Activated CD4-positive, alpha-beta T cell treated with anti-CD3 and anti-CD28 coated beads, Interleukin-2, amount 50 U/mL, for 48 hours (primary cell): ENCODE measurements around the gene ARHGEF7.

ENCODE experiments used
- DNase-seq, 2 experiments: peaks; one replicate each; pipeline ENCODE4 v3.0.0-alpha.2; 2020

ARHGEF7 gene

GRCh38 chr13:111283457-111283856 is 168.3 kb downstream of the ARHGEF7 start:
- DNase-seq: no peak

GRCh38 chr13:111283991-111284390 is 168.9 kb downstream of the ARHGEF7 start:
- DNase-seq: no peak

DNA sequence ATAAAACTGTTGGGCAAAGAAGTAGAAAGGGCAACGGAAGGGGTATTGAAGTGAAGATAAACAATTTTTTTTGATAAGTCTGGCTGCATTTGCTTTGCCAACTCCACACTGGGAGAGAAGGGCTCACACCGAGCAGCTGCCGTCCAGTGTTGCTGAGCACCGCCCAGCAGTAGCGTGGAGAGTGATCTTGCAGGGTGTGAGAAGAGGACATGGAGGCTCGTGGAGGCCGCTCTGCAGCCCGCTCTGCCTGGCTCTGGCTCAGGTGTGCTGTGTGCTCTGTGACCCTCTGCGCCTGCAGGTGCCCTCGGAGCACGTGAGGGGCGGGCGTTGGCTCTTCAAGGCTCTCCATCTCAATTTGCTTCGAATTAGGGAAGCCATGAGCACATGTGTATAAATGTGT is 169.5 kb downstream of the ARHGEF7 start:
- no peak for DNase-seq

DNA sequence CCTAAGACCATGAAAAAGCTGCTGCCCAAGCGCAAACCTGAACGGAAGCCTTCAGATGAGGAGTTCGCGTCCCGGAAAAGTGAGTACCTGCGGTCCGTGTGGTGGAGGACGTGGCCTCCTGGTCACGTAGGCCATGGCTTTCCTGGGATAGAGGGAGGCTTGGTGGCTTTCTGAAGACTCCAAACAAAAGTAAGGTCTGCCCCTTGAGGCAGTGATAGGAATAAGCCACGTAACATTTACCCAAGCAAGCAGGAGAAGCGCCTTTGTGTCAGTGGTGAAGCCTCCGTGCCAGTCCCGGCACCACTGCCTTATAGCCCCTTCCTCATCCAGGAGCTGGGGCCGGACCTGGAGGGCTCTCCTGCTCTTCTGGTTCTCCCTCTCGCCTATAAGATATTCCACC is 171.1 kb downstream of the ARHGEF7 start:
- DNase-seq: no peak

- DNase-seq: no peak
These were observed 171.6 kb downstream of the ARHGEF7 start for GRCh38 chr13:111286749-111287148.

DNA sequence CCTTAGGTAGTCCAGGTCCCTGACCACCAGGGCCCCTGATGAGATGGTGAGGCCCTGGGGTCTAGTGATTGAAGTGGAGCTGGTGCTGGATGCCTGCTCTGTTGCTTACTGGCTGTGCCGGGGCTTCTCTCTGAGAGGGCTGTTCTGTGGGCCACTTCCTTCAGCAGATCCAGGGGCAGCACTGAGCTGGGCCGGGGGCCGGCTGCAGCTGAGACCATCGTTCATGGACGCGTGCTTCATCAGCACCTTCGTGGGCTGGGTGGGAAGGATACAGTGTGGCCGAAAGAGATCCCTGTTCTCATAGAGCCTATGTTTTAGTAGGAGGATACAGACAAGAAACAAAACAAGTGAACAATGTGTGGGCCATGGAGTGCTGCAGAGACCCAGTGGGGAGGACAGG is 172.1 kb downstream of the ARHGEF7 start:
- DNase-seq: no peak

GRCh38 chr13:111288276-111288675 is 173.2 kb downstream of the ARHGEF7 start:
- no peak for DNase-seq

DNA sequence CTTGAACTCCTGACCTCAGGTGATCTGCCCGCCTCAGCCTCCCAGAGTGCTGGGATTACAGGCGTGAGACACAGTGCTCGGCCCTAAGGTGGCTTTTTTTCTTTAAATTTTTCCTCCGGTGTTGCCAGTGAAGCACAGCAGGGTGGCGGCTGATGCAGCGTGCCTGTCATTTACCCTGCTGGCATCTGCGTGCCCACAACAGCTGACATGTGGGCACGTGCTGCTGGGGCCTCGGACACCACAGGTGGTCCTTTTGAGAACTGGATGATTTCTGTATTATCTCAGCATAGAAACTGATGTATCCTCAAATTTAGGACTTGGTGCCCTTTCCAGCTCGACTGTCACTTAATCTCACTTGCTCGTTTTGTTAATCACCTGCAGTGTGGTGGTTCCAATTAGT is 174.1 kb downstream of the ARHGEF7 start:
- DNase-seq: no peak

DNA sequence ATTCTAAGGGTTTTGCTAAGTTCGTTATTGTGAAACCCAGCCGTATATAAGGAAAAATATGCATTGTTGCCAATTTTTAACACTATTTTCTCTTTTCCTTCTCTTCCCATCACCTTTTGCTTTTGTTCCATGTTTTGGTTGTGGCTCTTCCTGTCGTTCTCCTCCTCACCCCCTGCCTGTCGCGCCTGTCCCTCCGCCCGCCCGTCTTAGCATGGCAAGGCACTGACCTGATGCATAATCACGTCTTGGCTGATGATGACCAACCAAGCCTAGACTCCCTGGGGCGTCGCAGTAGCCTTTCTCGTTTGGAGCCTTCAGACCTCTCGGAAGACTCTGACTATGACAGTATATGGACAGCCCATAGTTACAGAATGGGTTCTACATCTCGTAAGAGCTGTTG is 176.8 kb downstream of the ARHGEF7 start:
- DNase-seq: no peak

GRCh38 chr13:111292710-111293485 is 177.8 kb downstream of the ARHGEF7 start:
- DNase-seq: no peak

DNA sequence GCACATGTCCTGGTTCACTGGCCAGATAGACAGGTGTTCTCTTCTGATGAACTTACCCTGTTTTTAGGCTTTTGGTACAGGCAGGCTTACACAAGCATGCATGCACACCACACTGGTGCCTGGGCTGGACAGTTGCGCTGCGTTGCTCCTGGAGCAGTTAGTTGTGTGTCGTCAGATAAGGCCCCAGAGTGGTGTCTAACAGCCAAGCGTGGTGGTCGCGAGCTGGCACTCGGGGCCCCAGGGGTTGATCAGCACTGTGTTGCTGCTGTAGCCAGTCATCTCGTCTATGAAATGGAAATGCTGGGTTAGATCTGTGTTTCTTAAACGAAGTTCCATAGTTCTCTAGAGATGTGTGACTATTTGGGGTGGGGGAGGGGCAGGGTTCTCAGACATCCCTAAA is 180.8 kb downstream of the ARHGEF7 start:
- DNase-seq: no peak

- DNase-seq: no peak
These were observed 181.3 kb downstream of the ARHGEF7 start for GRCh38 chr13:111296417-111296816.

DNA sequence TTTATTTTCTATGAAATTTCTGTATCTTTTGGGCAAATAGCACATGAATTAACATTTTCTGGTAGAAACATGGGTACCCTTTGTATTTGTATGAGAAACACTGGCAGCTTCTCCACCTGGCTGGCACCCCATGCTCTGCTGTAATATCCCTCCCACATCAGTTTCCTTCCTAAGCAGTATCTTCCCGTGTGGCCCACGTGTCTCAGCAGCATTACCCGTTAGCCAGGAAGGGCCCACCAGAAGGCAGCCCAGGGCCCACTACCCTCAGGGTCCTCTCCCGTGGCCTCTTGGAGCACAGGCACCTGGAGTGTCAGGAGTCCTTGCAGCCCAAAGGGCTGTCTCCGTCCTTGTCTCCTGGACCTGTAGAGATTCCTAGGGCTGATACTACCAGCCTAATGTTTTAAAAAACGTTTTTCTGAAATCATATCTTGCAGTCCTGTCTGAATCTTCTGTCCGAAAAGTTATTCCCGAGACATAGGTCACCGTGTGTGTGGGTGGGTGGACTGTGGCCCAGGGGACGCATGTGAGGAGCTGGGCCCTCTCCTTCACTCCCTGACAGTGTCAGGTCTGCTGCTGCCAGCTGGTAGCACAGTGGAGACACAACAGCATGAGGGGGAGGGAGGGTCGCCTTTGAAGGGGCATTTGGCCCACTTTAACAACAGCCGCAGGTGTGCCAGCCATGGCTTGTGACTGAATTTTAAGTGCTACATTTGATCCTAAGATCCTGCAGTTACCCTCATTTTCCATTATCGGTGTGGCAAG is 183.3 kb downstream of the ARHGEF7 start:
- no peak for DNase-seq

DNA sequence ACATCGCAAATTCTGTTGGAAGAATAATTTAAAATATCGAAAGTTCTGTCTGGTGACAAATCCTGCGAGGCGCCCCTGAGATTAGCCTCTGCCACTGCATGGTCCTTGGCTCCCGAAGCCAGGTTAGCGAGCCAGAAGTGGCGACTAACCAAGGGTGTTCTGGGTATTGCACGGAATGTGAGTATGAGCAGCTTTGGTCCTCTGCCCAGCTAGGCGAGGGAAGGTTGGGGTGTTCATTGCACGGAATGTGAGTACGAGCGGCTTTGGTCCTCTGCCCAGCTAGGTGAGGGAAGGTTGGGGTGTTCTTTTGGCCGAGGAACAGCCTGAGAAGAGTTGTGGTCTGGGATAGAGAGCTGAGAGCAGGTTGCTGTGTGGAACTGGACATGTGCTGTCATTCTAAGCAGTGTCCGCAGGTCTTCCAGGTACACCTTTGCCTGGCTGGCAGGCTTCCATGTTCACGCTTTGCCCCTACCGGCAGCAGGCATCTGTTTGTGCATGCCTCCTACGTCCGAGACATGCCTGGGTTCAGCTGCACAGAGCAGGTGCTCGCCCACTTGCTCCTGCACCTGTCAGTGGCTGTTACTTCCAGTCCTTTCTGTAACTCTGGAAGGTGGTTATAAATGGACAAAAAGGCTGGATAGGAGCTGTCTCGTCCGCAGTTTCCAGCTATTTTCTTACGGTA is 187.1 kb downstream of the ARHGEF7 start:
- no peak for DNase-seq

DNA sequence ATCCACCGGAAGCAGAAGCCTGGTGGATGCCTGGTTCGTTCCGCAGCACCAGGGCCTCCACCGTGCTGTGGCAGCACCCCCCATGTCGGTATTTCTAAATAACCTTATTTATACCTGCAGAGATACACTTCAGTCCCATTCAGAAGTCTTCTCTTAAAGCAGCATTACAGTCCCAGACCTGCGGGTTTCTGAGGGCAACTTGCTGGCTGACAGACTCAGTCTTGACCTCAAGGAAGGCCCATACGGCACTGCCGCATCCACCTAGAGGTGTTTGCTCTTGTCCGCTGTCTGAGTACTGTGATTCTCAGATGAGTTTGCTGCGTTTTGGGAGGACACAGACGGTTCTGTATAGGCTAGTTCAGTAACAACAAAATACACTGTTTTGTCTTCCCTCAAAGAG is 188.4 kb downstream of the ARHGEF7 start:
- DNase-seq: no peak

DNA sequence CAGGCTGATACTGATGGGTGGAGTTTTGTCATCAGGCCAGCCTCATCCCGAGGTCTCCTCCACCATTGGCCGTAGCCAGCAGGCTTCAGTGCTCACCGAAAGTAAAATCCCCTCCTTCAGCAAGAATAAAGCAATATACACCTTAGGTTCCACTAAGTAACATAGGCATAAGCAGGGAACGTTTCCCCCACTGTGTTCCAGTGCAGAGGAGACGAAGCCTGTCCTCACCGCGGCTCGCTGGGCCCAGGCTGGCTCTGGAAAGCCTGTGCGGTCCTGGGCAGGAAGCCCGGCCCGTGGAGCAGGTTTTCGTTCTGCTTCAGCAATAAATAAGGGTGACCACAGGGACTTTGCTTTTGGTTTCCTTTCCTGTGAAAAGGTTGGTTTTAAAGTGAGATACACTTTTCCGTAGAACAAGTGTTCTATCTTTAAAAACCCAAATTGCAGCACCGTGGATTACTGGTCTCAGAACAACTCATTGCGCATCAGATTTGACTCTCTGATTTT is 189.0 kb downstream of the ARHGEF7 start:
- no peak for DNase-seq

DNA sequence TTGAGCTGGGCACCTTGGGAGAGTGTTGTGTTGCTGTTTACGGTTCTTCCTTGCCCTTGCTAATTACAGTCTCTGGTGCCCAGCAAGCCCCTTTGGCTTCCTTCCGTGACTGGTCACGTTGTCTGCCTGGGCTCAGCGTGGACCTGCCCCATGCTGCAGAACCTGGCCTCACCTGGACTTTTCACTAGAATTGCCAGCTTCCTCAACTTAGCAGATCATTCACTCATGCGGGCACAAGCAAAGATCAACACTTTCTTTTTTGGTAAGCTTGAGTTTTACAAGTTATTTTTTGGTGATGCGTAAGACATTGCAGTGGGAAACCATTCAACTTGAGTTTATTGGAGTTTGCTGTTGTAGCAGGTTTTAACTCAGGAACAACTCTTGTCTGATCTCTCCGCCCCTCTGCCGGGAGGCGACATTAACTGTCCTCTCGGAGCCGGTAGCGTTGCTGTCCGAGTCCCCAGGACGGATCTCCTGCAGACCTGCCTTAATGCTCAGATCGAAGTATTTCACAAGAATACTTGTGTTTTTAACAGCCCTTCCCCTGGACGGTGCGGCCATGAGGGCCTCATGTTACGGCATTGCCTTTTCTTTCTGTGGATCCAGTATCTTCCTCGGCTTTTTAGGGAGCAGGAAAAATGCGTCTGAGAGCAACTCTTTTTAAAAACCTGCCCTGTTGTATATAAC is 189.6 kb downstream of the ARHGEF7 start:
- DNase-seq: no peak

- DNase-seq: no peak
These were observed 198.0 kb downstream of the ARHGEF7 start for GRCh38 chr13:111312944-111313590.

GRCh38 chr13:111313911-111314425 is 198.9 kb downstream of the ARHGEF7 start:
- no peak for DNase-seq

GRCh38 chr13:111314852-111315251 is 199.7 kb downstream of the ARHGEF7 start:
- no peak for DNase-seq

- DNase-seq: no peak
These were observed 200.4 kb downstream of the ARHGEF7 start for GRCh38 chr13:111315347-111315995.
